Activated CD8-positive, alpha-beta memory T cell treated with anti-CD3 and anti-CD28 coated beads, Interleukin-2, amount 50 U/mL, for 24 hours (primary cell): ENCODE data around the gene DNAH2.

ENCODE experiments used
- DNase-seq: peaks from one replicate; pipeline ENCODE4 v3.0.0-alpha.2; 2020; ENCODE audit errors: extremely low read depth

Gene DNAH2

DNA sequence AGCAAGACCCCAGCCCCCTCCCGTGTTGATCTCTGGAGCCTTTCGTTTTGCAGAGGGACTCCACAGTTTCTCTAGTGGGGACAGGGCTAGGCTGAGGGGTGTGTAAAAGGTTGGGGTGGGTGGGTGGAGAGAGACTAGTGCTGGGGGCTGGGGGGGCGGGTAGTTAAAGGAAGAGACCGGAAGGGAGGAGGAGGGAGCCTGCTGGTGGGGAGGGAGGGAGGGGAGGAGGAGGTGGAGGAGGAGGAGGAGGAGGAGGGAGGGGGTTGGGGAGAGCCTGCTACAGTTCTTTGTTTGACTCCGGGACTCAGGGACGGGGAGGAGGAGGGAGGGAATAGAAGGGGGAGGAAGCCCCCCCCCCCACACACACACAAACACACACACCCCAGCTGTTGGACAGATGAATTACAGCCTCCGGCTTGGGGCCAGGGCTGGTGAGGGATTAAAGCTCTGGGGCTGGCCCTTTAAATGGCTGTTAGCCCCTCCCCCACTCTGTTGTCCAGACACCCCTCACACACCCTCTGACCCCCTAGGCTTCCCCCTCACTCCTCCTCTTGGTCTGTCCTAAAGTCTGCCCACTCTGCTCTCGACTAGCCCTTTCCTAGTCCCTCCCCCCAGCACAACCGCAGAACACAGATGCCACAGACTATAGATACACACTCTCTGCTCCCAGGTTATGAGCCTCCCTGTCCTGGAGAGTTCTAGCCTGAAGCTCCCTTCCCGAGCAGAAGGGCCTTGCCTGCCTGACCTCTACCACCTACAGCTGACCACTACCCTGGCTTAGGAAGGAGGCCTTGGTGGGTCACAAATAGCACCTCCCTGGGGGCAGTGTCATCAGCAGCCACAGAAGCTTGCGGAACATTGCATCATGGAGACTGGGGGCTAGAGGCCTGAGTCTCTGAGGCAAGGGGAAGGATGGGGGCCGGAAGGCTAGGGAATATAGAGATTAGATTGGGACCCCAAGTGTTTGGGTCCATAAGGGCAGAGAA, 120.8 kb downstream of the DNAH2 start:
- no peak for DNase-seq

DNA sequence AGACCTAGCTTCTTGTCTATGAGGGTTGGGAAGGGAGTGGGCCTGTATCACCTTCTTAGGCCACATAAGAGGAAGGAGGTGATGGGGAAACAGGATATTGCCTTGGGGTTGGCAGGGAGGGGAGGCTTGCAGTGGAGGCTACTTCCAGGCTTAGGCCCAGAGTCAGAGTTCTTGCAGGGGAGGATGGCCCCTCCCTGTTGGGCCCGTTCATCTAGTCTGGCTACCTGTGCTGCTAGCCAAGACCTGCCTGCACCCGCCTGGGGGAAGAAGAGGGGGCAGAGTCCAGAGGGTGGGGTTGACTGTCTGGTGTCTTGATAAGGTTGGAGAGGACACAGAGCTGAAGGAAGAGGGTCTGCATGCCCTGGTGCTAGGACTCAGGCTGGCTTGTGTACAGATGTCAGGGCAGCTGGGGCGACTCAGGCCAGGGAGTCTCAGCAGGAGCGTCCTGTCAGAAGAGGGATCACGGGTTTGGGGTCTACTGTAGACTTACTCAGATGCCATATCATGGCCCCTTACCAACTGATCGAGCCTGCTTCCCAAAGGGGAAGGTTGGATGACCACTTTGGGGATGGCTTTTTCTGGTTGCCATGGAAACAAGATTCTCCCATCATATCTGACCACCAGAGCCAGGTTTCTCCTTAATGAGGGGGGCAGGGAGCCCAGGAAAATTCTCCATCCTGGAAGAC, 121.8 kb downstream of the DNAH2 start:
- no peak for DNase-seq

DNA sequence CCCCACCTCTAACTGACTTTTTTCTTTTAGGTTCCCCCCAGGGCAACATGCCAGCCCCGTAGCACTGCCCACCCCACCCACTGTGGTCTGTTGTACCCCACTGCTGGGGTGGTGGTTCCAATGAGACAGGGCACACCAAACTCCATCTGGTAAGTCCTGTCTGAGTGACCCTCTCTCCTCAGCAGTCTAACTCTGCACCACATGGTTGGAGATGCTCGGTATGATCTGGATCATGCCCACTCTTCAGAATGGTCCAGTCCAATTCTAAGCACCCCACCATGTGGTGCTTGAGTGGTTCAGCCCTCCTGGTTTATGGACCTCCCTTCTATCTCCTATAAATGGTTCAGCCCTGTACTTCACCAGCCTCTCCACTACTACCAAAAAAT, 122.3 kb downstream of the DNAH2 start:
- DNase-seq = no peak

DNA sequence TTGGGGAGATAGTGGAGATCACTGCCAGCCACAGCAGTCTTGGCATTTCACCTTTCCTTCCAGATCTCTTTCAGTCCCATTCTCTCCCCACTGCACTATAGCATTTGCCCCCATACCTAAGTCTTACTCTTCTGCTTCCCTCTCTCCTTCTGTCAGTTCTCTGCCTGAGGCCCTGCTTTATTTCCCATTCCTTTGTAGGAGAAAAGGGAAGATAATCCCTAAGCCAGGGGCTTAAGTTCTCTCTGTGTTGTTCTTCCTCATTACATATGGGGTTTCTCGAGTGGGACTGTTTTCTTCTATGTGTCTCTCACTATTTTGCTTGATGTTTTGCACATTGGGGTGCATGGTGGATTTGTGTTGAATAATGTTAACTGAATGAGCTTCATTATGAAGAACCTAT, 122.9 kb downstream of the DNAH2 start:
- DNase-seq = no peak

DNA sequence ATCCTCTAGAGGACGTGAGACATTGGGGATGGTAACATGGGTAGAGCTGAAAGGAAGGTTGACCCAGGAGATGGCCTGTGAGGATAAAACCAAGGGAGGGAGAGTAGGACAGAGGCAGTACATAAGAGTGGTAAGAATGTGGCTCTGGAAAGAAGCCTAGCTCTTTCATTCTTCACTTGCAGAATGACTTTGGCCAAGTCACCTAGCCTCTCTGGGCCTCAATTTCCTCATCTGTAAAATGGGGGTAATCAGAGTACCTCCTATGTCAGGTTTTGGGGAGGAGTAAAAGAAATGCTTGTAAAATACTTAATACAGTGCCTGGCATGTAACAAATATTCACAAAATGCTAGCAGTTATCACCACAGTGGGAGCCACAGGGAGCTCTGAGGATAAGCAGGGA, 123.3 kb downstream of the DNAH2 start:
- DNase-seq = no peak

DNA sequence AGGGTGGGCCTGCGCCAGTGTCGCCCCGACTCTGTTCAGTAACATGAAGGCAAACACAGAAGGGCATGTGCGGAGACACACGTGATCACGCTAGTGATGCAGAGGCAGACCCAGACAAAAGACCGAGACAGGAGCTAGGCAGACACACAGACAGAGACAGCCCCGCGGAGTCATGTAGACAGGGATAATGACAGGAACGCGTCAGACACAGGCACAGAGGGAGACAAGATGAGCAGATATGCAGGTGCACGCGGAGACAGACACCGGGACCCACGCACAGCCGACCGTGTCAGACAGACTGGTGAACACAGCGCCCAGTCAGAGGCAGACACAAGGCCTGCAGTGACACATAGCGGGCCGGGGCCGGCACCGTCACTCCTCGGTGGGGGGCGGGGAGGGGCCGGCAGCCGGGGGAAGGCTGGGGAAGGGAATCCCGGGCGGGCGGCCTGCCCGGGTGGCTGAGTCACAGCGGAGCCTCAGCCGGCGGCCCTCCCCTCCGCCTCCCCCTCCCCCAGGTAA, 123.9 kb downstream of the DNAH2 start:
- peak; percentile 81 for DNase-seq

DNA sequence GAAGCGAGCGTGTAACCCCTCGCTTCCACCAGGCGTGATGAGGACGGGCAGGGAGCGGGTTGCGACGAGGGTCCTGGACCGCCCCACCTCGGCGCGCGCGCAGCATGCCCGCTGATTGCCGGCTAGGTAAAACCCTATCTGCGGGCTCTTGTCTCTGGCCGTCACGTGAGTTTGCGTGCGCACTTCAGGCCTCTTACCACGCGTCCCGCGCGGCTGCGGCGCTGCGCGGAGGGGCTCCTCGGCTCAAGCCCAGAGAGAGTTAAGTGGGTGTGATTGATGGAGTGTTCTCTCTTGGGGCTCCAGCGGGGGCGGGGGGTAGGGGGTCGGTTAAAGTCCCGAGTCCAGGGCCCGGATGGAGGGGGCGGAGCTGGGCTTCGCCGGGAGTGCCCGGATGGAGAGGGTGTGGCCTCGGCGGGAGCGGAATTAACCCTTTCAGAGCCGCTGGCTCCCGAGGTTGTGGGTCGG, 124.4 kb downstream of the DNAH2 start:
- peak; percentile 69 for DNase-seq

DNA sequence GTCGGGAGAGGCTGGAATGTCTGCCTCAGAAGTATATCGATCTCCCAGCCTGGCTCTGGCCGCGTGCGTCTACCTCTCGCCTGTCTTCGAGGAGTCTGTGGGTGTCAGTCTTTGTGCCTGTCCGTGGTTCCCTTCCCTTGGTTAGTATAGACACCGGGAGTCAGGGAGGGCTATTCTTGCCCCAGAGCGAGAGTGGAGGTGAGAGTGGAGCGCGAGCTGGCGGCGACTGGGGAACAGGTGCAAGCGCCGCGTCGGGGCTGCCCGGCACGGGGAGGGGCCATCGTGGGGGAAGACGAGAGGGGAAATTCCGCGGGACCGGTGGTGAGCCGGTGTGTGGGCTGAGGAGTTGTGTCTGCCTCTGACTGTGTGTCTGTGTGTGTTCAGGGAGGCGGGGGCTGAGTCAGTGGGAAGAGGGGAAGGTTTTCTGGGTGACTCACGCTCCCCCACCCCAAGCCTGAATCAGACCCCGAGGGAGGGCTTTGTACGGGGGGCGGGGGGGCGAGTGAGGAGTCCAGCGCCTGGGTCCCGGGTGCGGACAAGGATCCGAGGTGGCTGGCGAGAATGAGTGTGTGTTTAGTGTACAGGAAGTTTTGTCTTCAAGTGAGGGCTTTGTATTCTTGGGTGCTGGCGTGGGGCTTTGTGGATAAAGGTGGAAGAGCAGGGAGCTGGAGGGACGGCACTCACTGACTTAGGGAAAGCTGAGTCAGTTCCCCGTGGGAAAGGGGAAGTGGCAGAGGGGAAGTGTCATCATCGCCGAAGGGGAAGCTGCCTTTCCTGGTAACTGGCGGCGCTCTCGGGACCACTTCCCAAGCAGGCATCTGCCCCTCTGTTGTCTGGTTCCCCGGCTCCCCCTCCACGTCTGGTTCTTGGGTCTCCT, 125.1 kb downstream of the DNAH2 start:
- DNase-seq = peak; percentile 93

DNA sequence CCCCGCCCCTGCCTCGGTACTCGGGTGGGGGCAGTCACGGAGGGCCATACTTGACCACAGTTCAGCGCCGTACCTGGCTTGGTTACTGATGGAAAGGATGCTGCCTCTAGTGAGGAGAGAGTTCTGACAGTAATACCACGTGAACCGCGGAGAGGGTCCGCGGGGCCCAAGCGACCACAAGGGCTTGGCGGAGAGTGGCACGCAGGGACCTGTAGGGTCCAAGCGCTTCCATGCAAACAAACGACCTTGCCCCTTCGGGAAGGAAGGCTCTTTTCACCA, 125.7 kb downstream of the DNAH2 start:
- no peak for DNase-seq

DNA sequence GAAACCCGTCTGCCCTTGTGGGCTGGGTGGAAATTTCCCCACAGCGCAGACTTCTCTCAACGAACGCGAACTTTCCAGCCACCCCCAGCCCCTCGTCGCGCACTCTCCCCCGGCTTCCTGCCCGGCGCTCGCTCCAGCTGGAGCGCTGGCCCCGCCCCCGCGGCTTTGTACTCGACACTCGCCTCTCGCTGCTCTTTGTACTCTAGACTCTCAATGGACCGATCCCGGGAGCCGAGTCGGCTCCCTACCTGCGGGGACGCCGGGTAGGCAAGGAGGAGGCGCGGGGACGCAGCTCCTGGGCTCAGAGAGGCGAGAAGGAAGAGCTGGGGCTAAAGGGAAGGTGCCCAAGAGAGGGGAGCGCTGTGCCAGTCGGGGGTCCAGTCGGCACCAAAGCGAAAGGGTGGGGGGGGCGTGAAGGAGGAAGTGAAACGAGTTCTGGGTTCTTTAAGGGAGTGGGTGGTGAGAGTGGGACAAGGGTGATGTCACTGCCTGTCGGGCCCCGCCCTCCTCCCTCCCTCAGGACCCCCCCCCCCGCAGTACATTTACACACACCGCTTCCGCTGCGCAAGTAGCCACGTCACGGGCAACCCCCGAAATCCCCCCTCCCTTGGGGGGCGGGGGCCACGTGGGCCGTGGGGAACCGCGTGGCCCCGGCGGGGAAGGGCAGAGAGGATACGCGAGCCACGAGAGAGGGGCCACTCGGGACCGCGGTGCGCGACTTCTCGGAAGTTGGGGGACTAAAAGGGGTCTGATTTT, 126.2 kb downstream of the DNAH2 start:
- peak; percentile 71 for DNase-seq

DNA sequence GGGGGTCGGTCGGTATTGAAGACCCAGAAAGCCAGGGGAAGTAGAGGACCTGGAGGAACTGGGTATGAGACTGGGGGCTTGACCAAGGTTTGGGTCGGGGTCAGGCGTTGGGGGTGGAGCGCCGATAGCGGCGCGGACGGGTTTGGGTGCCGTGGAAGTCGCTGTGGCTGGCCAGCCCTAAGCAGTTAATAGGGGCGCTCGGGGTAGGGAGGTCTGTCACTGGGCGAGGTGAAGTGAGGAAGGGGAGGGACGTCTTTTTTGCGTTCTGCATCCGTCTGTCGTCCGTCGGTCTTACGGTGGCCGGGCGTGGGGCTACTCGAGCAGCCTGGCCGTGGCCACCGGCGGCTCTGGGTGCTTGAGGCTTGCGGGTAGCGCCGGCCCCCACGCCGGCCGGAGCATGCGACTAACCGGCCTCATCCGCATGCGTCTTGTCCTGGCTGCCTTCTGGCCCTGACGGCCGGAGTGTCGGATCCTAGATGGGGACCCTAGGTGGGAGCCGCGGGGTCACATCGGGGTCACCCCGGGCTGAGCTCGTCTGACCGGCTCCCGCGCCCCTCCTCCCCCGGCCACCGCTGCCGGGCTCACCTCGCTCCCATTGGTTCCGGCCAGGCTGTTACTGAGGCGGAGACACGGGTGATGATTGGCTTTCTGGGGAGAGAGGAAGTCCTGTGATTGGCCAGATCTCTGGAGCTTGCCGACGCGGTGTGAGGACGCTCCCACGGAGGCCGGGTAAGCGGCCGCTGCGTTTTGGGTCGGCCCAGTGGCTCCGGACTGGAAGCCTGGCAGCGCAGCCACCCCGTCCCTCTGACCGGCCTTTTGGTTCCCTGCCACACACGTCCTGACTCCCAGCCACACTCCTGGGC, 127.0 kb downstream of the DNAH2 start:
- peak; percentile 71 for DNase-seq

DNA sequence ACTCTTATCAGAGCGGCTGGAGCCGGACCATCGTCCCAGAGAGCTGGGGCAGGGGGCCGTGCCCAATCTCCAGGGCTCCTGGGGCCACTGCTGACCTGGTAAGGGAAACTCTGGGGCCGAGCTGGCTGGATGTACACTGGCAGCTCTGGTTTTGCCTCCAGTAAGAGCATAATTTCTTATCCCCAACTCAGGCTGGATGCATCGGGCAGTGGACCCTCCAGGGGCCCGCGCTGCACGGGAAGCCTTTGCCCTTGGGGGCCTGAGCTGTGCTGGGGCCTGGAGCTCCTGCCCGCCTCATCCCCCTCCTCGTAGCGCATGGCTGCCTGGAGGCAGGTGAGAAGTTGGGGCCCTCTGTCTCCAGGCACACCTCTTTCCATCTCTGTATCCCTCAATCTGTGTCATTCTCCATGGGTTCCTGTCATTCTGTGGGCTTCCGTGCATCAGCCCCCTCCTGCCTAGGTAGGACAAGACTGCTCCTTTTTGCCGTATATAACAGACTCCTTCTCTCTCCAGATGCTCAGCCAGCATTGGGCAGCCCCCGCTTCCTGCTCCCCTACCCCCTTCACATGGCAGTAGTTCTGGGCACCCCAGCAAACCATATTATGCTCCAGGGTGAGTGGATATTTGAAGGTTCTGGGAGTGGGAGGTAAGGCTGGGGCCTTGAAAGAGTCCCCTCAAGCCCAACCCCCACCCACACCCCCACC, 128.0 kb downstream of the DNAH2 start:
- DNase-seq = no peak

DNA sequence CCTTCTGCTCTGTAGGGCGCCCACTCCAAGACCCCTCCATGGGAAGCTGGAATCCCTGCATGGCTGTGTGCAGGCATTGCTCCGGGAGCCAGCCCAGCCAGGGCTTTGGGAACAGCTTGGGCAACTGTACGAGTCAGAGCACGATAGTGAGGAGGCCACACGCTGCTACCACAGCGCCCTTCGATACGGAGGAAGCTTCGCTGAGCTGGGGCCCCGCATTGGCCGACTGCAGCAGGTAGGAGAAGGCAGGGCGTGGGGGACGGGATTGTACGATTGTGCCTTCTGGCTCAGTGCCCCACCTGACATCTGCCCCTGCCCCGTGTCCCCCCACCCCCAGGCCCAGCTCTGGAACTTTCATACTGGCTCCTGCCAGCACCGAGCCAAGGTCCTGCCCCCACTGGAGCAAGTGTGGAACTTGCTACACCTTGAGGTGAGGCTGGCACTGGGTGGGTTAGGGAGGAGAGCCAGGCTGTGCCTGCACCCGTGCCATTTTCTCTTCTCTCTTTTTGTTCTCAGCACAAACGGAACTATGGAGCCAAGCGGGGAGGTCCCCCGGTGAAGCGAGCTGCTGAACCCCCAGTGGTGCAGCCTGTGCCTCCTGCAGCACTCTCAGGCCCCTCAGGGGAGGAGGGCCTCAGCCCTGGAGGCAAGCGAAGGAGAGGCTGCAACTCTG, 128.7 kb downstream of the DNAH2 start:
- DNase-seq = no peak

DNA sequence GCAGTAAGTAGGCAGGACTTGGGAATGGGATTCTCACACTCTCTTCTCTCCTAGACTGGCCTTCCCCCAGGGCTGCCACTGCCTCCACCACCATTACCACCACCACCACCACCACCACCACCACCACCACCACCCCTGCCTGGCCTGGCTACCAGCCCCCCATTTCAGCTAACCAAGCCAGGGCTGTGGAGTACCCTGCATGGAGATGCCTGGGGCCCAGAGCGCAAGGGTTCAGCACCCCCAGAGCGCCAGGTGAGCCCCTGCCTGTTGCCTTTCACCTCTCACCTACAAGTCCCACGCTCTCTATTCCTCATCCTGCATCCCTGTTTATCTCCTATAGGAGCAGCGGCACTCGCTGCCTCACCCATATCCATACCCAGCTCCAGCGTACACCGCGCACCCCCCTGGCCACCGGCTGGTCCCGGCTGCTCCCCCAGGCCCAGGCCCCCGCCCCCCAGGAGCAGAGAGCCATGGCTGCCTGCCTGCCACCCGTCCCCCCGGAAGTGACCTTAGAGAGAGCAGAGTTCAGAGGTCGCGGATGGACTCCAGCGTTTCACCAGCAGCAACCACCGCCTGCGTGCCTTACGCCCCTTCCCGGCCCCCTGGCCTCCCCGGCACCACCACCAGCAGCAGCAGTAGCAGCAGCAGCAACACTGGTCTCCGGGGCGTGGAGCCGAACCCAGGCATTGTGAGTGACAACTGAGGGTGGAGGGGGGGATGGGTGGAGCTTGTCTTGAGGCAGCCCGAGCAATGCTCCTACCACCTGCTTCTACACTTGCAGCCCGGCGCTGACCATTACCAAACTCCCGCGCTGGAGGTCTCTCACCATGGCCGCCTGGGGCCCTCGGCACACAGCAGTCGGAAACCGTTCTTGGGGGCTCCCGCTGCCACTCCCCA, 129.5 kb downstream of the DNAH2 start:
- DNase-seq = no peak

DNA sequence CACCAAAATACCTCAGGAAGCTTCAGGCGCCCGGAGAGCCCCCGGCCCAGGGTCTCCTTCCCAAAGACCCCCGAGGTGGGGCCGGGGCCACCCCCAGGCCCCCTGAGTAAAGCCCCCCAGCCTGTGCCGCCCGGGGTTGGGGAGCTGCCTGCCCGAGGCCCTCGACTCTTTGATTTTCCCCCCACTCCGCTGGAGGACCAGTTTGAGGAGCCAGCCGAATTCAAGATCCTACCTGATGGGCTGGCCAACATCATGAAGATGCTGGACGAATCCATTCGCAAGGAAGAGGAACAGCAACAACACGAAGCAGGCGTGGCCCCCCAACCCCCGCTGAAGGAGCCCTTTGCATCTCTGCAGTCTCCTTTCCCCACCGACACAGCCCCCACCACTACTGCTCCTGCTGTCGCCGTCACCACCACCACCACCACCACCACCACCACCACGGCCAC, 130.6 kb downstream of the DNAH2 start:
- DNase-seq = no peak

DNA sequence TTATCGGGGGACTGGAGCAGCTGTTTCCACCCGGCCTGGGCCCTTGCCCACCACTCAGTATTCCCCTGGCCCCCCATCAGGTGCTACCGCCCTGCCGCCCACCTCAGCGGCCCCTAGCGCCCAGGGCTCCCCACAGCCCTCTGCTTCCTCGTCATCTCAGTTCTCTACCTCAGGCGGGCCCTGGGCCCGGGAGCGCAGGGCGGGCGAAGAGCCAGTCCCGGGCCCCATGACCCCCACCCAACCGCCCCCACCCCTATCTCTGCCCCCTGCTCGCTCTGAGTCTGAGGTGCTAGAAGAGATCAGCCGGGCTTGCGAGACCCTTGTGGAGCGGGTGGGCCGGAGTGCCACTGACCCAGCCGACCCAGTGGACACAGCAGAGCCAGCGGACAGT, 131.2 kb downstream of the DNAH2 start:
- no peak for DNase-seq

DNA sequence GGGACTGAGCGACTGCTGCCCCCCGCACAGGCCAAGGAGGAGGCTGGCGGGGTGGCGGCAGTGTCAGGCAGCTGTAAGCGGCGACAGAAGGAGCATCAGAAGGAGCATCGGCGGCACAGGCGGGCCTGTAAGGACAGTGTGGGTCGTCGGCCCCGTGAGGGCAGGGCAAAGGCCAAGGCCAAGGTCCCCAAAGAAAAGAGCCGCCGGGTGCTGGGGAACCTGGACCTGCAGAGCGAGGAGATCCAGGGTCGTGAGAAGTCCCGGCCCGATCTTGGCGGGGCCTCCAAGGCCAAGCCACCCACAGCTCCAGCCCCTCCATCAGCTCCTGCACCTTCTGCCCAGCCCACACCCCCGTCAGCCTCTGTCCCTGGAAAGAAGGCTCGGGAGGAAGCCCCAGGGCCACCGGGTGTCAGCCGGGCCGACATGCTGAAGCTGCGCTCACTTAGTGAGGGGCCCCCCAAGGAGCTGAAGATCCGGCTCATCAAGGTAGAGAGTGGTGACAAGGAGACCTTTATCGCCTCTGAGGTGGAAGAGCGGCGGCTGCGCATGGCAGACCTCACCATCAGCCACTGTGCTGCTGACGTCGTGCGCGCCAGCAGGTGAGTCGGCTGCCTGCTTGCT, 131.7 kb downstream of the DNAH2 start:
- DNase-seq = no peak
